Measurements from ENCODE around the gene AZGP1.

- TF ChIP-seq, protein P1, sequence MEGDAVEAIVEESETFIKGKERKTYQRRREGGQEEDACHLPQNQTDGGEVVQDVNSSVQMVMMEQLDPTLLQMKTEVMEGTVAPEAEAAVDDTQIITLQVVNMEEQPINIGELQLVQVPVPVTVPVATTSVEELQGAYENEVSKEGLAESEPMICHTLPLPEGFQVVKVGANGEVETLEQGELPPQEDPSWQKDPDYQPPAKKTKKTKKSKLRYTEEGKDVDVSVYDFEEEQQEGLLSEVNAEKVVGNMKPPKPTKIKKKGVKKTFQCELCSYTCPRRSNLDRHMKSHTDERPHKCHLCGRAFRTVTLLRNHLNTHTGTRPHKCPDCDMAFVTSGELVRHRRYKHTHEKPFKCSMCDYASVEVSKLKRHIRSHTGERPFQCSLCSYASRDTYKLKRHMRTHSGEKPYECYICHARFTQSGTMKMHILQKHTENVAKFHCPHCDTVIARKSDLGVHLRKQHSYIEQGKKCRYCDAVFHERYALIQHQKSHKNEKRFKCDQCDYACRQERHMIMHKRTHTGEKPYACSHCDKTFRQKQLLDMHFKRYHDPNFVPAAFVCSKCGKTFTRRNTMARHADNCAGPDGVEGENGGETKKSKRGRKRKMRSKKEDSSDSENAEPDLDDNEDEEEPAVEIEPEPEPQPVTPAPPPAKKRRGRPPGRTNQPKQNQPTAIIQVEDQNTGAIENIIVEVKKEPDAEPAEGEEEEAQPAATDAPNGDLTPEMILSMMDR (IDR thresholded peaks at IDR 0.05), result no peak
- TF ChIP-seq POLR2A (IDR thresholded peaks at IDR 0.05), result no peak
- TF ChIP-seq POLR2AphosphoS5 (IDR thresholded peaks at IDR 0.05), result no peak
Observed at GRCh38 chr7:100007887-100008286, 32.1 kb upstream of the AZGP1 start.
